PFSK-1 (cell line): ENCODE data around the gene MXI1.

Source experiments
- FOXP2 ChIP-seq: optimal IDR thresholded peaks from 2 replicates; pipeline ENCODE3; 2011; ENCODE audit warnings: borderline replicate concordance, control low read depth, inconsistent platforms; ENCODE audit not compliant: insufficient read depth; ENCODE audit errors: extremely low read length, extremely low read depth
- POLR2AphosphoS5 ChIP-seq: IDR thresholded peaks from 2 replicates; pipeline ENCODE4 v1.6.1; 2012; ENCODE audit warnings: low read depth, mild to moderate bottlenecking, control low read depth, low read length, moderate library complexity
- SIN3A ChIP-seq: IDR thresholded peaks from 2 replicates; pipeline ENCODE4 v1.6.1; 2012; ENCODE audit warnings: mild to moderate bottlenecking, low read length, moderate library complexity, borderline replicate concordance; ENCODE audit not compliant: insufficient read depth
- TAF1 ChIP-seq: IDR thresholded peaks from 2 replicates; pipeline ENCODE4 v1.6.1; 2012; ENCODE audit warnings: low read length, control low read depth, borderline replicate concordance; ENCODE audit not compliant: insufficient read depth
- TF ChIP-seq, protein P1 (sequence below), 2 experiments: IDR thresholded peaks; 2 replicates each; pipeline versions ENCODE4 v1.6.1 to v1.8.0; 2011 to 2012; ENCODE audit warnings: low read depth in 2 of 2, low read length in 2 of 2, control low read depth in 1 of 2, inconsistent platforms in 1 of 2, mild to moderate bottlenecking in 1 of 2, moderate library complexity in 1 of 2; ENCODE audit not compliant: insufficient read depth in 1 of 2

MXI1 gene

DNA sequence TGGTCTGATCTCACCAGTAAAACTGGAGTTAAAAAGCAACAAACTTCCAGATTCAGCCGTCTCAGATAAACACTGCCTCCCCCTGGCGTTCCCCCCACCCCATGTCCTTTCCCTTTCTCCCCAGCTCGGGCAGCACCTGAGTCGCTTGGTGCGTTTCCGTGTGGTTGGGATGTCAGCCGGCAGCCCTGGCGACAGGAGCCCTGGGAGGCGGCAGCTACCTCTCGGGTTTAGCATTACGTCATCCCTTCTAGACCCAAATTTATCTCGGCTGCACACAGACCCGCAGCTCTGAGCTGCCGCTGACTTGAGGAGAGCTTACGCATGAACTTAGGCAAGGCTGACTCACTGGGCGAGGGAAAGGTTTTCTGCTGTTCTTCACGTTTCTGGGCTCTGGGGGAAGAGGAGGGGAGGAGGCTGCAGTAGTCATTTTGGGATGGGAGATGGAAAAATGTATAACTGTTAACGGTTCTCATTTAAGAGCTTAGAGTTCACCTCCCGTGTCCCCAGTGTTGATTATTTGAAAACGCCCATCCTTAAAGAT lies 14.4 kb downstream of the MXI1 start:
- TF ChIP-seq FOXP2 (no peak), POLR2AphosphoS5 (no peak)

GRCh38 chr10:110222641-110223297 lies 15.4 kb downstream of the MXI1 start:
- TF ChIP-seq FOXP2: no peak
- no peak for TF ChIP-seq POLR2AphosphoS5
- TF ChIP-seq, protein P1, sequence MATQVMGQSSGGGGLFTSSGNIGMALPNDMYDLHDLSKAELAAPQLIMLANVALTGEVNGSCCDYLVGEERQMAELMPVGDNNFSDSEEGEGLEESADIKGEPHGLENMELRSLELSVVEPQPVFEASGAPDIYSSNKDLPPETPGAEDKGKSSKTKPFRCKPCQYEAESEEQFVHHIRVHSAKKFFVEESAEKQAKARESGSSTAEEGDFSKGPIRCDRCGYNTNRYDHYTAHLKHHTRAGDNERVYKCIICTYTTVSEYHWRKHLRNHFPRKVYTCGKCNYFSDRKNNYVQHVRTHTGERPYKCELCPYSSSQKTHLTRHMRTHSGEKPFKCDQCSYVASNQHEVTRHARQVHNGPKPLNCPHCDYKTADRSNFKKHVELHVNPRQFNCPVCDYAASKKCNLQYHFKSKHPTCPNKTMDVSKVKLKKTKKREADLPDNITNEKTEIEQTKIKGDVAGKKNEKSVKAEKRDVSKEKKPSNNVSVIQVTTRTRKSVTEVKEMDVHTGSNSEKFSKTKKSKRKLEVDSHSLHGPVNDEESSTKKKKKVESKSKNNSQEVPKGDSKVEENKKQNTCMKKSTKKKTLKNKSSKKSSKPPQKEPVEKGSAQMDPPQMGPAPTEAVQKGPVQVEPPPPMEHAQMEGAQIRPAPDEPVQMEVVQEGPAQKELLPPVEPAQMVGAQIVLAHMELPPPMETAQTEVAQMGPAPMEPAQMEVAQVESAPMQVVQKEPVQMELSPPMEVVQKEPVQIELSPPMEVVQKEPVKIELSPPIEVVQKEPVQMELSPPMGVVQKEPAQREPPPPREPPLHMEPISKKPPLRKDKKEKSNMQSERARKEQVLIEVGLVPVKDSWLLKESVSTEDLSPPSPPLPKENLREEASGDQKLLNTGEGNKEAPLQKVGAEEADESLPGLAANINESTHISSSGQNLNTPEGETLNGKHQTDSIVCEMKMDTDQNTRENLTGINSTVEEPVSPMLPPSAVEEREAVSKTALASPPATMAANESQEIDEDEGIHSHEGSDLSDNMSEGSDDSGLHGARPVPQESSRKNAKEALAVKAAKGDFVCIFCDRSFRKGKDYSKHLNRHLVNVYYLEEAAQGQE (IDR thresholded peaks at IDR 0.05; ENCODE audit: insufficient read depth in 1 of 2, low read depth in 2 of 2, low read length in 2 of 2): no peak
- TF ChIP-seq SIN3A: no peak
- no peak for TF ChIP-seq TAF1

DNA sequence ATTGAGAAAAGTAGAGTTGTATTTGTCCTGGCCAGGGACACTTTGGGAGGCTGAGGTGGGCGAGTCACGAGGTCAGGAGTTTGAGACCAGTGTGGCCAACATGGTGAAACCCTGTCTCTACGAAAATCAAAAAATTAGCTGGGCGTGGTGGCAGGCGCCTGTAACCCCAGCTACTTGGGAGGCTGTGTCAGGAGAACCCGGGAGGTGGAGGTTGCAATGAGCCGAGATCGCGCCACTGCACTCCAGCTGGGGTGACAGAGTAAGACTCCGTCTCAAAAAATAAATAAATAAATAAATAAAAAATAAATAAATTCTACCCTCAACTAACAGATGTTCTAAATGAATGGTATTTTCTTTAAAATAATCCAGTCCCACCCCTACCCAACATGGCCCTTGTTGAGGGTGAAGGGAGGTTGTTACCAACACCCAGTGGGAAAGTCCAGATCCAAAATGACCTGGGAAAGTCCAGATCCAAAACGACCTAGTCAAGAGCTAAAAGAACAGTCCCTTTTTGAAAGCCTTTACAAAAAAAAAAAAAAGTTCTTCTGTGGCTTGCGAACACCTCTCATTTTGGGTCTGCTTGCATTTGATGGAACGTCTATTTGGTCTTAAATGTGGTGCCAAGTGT lies 16.0 kb downstream of the MXI1 start:
- TF ChIP-seq FOXP2: no peak
- TF ChIP-seq POLR2AphosphoS5: no peak
- no peak for TF ChIP-seq SIN3A
- no peak for TF ChIP-seq TAF1
- TF ChIP-seq, protein P1 (IDR thresholded peaks at IDR 0.05; ENCODE audit: insufficient read depth in 1 of 2, low read depth in 2 of 2, low read length in 2 of 2): no peak

DNA sequence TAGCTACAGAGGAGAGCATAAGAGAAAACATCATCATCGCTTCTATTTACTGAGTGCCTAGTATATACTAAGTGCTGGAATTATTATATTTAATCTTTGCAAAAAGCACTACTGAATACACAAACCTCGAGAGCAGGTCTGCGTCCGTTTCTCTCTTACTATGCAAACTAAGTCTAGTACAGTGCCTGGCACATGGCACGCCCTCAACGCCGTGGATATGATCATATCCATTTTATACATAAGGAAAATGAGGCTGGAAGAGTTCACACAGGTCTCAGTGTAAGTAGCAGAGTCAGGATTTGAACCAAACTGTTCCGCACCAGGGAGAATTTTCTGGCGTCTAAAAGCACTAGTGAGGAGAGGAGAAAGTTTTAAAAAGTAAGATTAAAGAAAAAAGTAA lies 17.6 kb downstream of the MXI1 start:
- TF ChIP-seq SIN3A: no peak
- TF ChIP-seq, protein P1 (IDR thresholded peaks at IDR 0.05; ENCODE audit: insufficient read depth in 1 of 2, low read depth in 2 of 2, low read length in 2 of 2): no peak
- no peak for TF ChIP-seq POLR2AphosphoS5
- TF ChIP-seq TAF1: no peak
- no peak for TF ChIP-seq FOXP2

- no peak for TF ChIP-seq TAF1
- TF ChIP-seq POLR2AphosphoS5: no peak
- TF ChIP-seq, protein P1 (IDR thresholded peaks at IDR 0.05; ENCODE audit: insufficient read depth in 1 of 2, low read depth in 2 of 2, low read length in 2 of 2): no peak
These were observed 18.0 kb downstream of the MXI1 start for GRCh38 chr10:110225441-110225755.
